A673 (cell line): ENCODE data around the gene INPP5F.

Experiments
- EZH2 ChIP-seq: fragments of 200-600 bp; sonication (generic); IDR thresholded peaks from 2 replicates; pipeline ENCODE4 v1.6.1; 2017; ENCODE audit warnings: borderline replicate concordance, low read depth, mild to moderate bottlenecking, mixed read lengths, antibody characterized with exemption, low read length; ENCODE audit not compliant: poor library complexity, severe bottlenecking
- TF ChIP-seq, protein P1 (sequence below): fragments of 300-800, 200-600 bp; sonication (generic); conservative IDR thresholded peaks from 2 replicates; pipeline ENCODE4 v1.5.1; 2017; ENCODE audit warnings: low read depth, mild to moderate bottlenecking, antibody characterized with exemption, low read length, moderate library complexity, mixed read lengths

- TF ChIP-seq, protein P1, sequence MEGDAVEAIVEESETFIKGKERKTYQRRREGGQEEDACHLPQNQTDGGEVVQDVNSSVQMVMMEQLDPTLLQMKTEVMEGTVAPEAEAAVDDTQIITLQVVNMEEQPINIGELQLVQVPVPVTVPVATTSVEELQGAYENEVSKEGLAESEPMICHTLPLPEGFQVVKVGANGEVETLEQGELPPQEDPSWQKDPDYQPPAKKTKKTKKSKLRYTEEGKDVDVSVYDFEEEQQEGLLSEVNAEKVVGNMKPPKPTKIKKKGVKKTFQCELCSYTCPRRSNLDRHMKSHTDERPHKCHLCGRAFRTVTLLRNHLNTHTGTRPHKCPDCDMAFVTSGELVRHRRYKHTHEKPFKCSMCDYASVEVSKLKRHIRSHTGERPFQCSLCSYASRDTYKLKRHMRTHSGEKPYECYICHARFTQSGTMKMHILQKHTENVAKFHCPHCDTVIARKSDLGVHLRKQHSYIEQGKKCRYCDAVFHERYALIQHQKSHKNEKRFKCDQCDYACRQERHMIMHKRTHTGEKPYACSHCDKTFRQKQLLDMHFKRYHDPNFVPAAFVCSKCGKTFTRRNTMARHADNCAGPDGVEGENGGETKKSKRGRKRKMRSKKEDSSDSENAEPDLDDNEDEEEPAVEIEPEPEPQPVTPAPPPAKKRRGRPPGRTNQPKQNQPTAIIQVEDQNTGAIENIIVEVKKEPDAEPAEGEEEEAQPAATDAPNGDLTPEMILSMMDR, result no peak
- TF ChIP-seq EZH2, result no peak
Observed at GRCh38 chr10:119703903-119704508, 21.8 kb upstream of the INPP5F start.
